GM19463 (cell line): ENCODE data around the gene UVSSA.

Experiments
- ATAC-seq: cut with Tn5 transposase; IDR thresholded peaks from one replicate; pipeline ENCODE4 v1.9.1; 2021; ENCODE audit warnings: mild to moderate bottlenecking, moderate library complexity; ENCODE audit not compliant: unreplicated experiment

The UVSSA gene

GRCh38 chr4:1346781-1347409 is at the start of gene UVSSA:
Gene UVSSA, plus strand, starts transcription at chr4:1347208. Its CDS starts 884 bp downstream, at chr4:1348092.
- peak; percentile 92 for ATAC-seq

DNA sequence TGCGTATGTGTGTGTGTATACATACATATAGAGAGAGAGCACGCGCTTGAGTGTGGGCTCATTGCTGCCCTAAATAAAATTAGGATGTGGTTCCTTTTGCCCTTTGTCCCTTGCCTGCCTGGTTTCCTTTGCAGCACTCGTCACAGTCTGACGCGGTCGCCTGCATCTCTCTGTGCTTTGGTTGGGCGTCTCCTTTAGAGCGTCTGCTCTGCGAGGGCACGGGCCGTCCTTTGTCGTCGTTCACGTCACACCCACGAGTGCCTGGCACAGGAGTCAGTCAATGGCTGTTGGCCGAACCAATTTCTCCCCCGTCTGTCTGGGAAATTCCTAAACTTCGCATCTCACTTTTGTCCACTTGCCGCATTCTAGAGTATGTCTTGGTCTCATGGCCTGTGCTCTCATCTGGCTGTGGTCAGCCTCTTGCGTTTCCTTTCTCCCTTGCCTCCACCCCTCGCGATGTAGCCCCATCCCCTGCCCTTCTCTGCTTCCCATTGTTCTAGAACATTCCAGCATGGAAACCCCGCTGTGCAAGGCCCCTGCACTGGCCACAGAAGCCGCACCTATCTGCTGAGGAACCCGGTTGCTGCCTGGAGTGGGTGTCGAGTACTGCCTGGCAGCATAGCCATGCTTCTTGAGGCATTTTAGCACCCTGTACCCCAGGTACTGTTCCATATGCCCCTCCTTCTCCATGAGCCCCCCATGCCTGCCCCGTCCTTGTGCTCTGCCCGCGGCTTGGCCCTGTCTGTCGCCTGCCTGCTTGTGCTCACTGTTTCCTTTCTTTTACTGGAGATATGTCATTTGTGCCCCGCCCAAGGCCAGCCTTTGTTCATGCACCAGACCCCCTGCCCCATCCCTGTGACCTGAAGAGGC is 49.3 kb upstream of the UVSSA start:
- no peak for ATAC-seq

DNA sequence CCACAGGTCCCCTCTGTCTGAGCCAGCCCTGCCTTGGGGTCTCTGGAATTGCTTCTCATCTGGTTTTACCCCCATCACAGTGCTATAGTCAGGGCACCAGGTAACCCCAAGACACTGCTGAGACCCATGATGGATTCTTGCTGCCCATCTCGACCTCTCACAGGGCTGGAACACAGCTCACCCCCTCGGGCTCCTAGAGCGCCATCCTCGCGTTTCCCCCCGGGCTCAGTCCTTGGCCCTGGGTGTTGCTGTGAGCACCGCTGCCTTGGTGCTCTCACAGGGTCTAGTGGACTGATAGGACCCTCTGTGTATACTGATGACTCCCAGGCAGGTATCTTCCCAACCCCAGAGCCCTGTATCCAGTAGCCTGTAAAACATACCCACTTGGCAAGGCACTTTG is 48.5 kb upstream of the UVSSA start:
- ATAC-seq: no peak

DNA sequence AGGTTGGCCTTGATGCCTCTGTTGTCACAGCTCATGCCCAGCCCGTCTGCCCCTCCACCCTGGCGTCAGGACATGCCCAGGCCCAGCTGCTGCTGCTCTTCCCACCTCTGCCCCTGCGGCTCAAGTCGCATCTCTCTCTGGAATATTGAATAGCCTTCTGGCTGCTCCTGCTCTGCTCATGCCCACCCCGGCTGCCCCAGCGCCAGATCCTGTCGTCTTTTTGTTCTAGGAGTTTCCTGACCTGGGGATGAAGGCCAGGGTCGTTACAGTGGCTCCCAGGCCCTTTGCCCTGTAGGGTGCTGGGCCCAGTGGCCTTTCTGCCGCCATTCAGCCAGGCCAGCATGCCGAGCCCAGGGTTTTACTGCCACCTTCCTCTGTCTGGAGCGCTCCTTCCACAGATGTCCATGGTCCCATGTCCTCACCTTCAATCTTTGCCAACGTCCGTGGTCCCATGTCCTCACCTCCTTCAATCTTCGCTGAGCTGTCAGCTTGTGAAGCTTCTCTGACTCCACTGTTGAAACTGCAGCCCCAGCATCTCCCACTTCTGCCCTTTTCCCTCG is 47.6 kb upstream of the UVSSA start:
- ATAC-seq: no peak

GRCh38 chr4:1300466-1301455 is 46.2 kb upstream of the UVSSA start:
- ATAC-seq: no peak

DNA sequence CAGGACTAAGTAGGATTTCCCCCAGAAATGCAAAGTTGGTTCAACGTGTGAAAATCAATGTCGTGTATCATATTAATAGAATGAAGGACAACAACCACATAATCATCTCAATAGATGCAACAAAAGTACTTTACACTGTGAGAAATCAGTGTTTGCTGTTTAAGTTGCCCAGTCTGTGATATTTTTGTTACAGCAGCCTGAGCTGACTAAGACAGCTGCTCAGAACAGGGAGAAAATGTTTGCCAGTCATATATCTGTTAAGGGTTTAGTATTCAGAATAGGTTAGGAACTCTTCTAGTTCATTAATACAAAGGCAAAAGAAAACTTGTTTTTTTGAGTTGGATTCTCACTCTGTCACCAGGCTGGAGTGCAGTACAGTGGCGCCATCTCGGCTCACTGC is 44.8 kb upstream of the UVSSA start:
- no peak for ATAC-seq

GRCh38 chr4:1305261-1305711 is 41.7 kb upstream of the UVSSA start:
- no peak for ATAC-seq

DNA sequence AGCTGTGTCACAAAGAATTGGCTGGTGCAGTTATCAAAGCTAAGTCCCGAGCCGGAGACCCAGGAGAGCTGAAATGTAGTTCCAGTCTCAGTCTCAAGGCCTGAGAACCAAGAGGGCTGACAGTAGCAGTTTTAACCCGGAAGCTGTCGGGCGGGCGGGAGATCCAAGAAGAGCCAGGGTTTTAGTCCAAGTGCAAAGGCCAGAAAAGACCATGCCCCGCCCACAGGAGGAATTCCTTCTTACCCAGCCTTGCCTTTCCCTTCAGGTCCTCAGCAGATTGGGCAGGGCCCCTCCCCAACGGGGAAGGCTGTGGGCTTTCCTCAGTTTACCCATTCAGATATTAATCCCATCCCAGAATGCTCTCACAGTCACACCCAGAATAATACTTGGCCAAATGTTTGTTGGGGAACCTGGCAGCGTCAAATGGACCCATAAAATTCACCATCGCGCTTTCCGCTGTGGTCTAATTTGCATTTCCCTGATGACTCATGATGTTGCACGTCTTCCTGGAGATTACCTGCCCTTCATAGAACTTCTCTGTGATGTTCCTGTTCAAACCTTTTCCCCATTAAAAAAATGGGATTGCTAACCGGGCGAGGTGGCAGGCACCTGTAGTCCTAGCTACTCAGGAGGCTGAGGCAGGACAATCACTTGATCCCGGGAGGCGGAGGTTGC is 41.1 kb upstream of the UVSSA start:
- no peak for ATAC-seq

DNA sequence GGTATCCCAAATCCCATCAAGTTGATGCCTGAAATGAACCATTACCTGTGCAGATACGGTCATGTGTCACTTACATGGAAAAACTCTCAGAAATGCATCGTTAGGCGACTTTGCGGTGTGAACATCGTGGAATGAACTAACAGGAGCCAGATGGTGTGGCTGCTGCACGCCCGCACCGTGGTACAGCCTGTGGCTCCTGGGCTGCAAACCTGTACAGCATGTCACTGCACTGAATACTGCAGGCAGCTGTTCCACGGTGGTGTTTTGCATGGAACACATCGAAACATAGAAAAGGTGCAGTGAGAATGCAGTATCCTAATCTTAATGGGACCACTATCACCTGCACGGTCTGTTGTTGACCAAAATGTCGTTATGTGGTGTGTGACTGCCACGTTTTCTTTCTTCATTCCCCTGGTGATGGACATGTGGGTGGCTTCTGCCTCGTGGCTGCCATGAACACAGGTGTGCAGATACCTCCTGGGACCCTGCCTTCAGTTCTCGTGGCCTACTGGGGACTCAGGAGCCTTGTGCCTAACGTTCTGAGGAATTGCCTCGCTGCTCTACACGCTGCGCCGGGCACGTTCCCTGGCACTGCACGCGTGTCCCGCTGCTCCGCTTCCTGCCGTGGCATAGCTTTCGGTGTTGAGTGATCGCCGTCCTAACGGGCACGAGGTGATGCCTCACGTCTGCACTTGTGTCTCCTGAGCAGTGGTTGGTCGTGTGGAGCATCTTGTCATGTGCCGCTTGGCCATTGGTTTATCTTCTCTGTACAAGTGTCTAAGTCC is 38.9 kb upstream of the UVSSA start:
- ATAC-seq: no peak

DNA sequence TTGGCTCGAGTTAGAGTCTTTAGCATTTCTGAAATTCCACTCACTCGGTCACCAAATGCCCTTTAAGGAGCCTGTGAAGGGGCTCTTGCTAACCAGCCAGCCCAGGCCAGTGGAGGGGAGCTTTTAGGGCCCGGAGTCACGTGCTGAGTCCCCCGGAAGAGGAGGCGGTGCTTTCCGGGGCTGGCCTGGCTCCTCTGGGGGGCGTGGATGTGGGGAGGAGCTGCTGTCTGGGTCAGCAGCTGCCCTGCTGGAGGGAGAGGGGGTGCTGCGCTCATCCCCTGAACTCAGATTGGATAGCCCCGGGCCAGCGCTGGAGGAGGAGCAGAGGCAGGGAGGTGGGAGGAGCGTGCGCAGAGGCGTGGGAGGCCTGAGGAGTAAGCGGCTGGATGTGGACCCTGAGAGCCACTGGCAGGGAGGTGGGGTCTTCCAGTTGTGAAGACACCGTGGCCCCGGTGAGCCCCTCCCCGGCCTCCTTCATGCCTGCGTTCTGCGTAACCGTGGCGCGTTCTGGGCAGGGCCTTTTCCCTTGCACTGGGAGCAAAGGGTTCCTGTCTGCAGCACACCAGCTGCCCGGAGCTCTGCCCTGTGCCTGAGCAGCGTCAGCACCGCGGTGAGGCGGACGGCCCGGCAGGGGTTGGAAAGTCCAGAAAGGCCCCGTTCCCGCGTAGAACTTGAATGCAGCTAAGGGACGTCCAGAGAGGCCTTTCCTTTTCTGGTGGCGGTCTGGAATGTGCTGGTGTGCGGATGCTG is 37.6 kb upstream of the UVSSA start:
- peak; percentile 96 for ATAC-seq

GRCh38 chr4:1310031-1310795 is 36.8 kb upstream of the UVSSA start:
- ATAC-seq: no peak

GRCh38 chr4:1310796-1311631 is 36.0 kb upstream of the UVSSA start:
- ATAC-seq: no peak

DNA sequence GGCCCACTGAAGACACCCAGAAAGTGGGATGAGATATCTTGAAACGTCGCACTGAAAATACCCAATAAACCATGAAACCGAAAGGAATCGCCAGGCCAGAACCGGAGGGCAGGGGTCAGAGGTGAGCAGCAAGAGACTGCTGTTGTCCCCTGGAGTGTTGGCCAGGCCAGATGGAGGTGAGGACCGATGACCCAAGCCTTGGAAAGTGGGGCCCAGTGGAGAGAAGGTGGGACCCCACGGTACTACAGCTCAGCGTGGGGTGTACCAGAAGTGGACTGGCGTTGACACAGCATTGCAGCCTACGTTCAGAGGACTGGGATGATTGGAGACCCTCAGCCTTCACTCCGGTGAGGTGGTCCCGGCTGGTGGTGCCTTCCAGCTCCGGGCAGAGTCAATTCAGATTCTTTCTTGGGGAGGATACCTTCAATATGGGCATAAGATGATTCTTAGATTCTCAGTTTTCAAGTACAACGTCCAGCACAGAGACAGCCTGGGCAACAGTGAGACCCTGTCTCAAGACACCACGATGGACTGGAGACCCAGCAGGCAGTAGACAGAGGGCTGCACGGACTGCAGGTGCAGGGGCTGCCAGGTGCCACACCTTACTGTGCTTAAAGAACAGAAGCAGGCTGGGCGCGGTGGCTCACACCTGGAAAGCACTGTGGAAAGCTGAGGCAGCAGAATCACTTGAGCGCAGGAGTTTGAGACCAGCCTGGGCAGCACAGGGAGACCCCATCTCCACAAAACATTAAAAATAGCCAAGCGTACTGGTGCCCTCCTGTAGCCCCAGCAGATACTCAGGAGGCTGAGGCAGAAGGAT is 34.0 kb upstream of the UVSSA start:
- no peak for ATAC-seq

GRCh38 chr4:1315306-1315705 is 31.7 kb upstream of the UVSSA start:
- ATAC-seq: no peak

DNA sequence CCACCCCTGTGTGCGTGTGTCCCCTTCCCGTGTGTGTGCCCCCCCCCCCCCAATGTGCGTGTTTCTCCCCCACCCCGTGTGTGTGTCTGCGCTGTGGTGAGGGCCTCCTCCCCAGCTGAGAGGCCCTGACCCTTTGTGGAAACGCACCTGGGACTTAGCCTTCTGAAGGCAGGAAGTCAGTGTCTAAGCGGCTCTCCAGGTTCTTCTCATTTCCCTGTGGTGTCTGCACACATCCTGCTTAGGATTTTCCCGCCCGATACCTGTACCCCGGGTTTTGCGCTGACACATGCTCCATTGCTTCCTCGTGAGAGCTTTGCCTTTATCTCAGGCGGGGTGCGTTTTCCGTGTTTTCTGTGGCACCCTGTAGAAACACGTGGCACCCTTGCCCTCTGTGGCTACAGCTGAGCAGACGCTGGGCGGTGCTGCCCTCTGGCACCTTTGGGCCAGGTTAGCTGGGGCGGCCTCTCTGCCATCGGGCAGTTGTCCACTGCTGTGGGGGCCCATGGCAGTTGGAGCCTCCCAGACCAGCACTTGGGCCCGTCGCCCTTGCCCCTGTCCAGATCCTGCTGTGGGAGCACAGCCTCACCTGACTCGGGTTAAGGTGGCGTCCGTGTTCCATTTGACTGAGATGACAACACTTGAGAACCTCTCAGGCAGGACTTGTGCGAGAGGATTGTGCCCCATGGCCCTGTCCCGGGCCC is 31.0 kb upstream of the UVSSA start:
- ATAC-seq: no peak
